Thyroid gland (tissue), 4 donors: ENCODE results near the gene SLC25A36.

Experiments
- POLR2A ChIP-seq, 2 donors: fragments of 450-650 bp; IDR thresholded peaks; one replicate each; pipeline ENCODE4 v1.6.1; 2017; ENCODE audit warnings: antibody characterized with exemption in 2 of 2, mild to moderate bottlenecking in 2 of 2, moderate library complexity in 1 of 2
- TF ChIP-seq, protein P1 (sequence below), 6 experiments: fragments of 200-600 bp in 3 of 6; fragments of 450-650 bp in 3 of 6; sonication (generic) in 3 of 6; IDR thresholded peaks; one replicate each; pipeline ENCODE4 v1.5.1; 2016 to 2019; ENCODE audit warnings: antibody characterized with exemption in 6 of 6, mild to moderate bottlenecking in 2 of 6, inconsistent platforms in 1 of 6, moderate library complexity in 1 of 6

DNA sequence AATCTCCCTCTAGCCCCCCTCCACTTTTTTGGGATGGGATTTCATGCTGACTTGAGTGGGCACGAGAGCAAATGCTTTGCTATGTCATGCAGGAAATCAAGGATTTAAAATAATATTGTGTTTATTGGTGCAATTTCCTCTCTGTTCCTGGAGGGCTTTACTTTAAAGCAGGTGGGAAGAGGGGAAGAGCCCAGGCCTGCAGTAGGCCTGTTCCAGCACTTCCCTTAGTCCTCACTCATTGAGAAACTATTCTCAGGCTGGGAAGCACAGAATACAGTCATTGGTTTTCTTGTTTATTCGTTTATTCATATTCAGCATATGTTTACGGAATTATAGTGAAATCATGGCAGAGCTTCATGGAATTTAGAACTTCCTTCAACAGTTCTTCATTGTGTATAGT lies 67.9 kb downstream of the SLC25A36 start:
- TF ChIP-seq, protein P1, sequence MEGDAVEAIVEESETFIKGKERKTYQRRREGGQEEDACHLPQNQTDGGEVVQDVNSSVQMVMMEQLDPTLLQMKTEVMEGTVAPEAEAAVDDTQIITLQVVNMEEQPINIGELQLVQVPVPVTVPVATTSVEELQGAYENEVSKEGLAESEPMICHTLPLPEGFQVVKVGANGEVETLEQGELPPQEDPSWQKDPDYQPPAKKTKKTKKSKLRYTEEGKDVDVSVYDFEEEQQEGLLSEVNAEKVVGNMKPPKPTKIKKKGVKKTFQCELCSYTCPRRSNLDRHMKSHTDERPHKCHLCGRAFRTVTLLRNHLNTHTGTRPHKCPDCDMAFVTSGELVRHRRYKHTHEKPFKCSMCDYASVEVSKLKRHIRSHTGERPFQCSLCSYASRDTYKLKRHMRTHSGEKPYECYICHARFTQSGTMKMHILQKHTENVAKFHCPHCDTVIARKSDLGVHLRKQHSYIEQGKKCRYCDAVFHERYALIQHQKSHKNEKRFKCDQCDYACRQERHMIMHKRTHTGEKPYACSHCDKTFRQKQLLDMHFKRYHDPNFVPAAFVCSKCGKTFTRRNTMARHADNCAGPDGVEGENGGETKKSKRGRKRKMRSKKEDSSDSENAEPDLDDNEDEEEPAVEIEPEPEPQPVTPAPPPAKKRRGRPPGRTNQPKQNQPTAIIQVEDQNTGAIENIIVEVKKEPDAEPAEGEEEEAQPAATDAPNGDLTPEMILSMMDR (IDR thresholded peaks at IDR 0.05): no peak
- no peak for TF ChIP-seq POLR2A (IDR thresholded peaks at IDR 0.05)
